ENCODE measurements around the gene AFF2.

AFF2 gene

DNA sequence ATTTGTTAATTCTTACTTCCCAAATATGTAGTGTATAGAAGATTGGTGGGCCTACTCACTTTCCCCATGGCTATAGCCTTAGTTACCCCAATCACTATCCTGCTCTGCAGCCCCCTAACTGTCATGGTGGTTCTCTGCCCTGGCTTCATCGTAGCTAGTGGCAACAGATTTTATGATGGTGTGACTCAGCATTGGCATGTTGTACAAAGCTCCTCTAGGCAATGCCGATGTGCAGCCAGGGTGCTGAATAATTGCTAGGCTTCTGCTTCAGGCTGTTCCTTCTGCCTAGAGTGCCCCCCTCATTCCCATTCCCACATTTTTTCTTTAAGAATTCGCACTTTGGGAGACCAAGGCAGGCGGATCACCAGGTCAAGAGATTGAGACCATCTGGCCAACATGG, 35.2 kb downstream of the AFF2 start:
- Histone ChIP-seq H3K4me1 (ENCODE audit: control insufficient read depth in 1 of 2, insufficient read depth in 1 of 2, low read depth in 1 of 2, low read length in 1 of 2) (no peaks in the 10 kb centered on the region), H3K9me3 (no peaks in the 10 kb centered on the region), H3K36me3 (no peaks in the 10 kb centered on the region), H3K4me3 (ENCODE audit: low read depth in 1 of 2, low read length in 1 of 2) (no peak overlapping the region), H3K27me3 (no peaks in the 10 kb centered on the region), H3K27ac (no peak overlapping the region)
- TF ChIP-seq, protein P1, sequence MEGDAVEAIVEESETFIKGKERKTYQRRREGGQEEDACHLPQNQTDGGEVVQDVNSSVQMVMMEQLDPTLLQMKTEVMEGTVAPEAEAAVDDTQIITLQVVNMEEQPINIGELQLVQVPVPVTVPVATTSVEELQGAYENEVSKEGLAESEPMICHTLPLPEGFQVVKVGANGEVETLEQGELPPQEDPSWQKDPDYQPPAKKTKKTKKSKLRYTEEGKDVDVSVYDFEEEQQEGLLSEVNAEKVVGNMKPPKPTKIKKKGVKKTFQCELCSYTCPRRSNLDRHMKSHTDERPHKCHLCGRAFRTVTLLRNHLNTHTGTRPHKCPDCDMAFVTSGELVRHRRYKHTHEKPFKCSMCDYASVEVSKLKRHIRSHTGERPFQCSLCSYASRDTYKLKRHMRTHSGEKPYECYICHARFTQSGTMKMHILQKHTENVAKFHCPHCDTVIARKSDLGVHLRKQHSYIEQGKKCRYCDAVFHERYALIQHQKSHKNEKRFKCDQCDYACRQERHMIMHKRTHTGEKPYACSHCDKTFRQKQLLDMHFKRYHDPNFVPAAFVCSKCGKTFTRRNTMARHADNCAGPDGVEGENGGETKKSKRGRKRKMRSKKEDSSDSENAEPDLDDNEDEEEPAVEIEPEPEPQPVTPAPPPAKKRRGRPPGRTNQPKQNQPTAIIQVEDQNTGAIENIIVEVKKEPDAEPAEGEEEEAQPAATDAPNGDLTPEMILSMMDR (IDR thresholded peaks at IDR 0.05), result no peak

DNA sequence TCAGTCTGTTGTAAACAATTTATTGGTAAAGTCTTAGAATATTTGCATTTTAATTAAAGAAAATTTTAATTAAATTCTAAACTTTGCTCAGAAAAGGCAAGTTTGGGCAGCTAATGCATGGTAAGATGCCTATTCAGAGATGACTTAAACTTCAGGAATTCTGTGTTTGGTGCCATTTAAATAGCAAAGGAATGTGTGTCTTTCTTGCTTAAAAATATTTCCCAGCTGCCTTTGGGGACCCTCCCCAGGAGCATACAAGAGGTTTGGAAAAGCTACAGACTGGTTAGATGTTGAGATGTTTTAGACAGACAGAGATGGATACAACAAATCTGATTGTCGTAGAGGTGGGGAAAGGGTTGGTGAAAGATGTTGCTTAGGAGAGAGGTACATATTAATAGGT, 36.5 kb downstream of the AFF2 start:
- H3K27me3 ChIP-seq, result no peaks in the 10 kb centered on the region
- no peak overlapping the region for H3K4me3 ChIP-seq (ENCODE audit: low read depth in 1 of 2, low read length in 1 of 2)
- H3K4me1 ChIP-seq (ENCODE audit: control insufficient read depth in 1 of 2, insufficient read depth in 1 of 2, low read depth in 1 of 2, low read length in 1 of 2), result no peaks in the 10 kb centered on the region

DNA sequence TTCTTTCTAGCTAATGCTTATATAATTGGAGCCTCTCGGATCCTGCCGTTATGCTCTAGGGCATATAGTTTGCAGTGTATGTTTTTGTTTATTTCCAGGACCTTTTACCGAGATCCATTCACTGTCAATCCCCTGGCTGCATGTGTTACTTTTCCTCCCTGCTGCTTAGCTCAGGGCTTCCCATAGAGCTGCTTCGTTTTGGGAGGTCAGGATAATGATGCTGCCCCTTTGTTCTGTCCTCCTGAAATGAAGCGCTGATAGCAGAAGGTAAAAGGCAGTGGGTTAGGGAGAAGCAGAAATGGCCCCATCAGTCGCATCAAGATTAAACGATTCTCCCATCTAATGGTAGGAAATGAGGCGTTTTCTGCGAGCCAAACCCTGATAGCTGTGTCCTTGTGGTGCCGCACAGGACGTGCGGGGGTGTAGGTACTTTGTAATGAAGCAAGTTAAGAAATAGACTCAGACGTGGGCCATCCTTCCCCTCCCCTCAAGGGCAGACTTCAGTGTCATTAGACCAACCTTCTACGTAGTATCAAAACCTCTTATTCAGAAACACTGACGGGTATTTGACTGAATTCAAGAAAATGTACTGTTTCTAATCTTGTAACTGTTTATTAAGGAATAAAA, 37.3 kb downstream of the AFF2 start:
- TF ChIP-seq, protein P1 (IDR thresholded peaks at IDR 0.05), result no peak
- H3K9me3 ChIP-seq, result no peaks in the 10 kb centered on the region
- peaks cover 6% of the 10 kb centered on the region in 2 experiments for H3K4me1 ChIP-seq (ENCODE audit: control insufficient read depth in 1 of 2, insufficient read depth in 1 of 2, low read depth in 1 of 2, low read length in 1 of 2)
- no peaks in the 10 kb centered on the region for H3K27me3 ChIP-seq
- no peak overlapping the region for H3K27ac ChIP-seq
- H3K4me3 ChIP-seq (ENCODE audit: low read depth in 1 of 2, low read length in 1 of 2), result no peak overlapping the region
- no peaks in the 10 kb centered on the region for H3K36me3 ChIP-seq

More for the DNA sequence above, 36.5 kb downstream of the AFF2 start:
- Histone ChIP-seq H3K27ac (no peak overlapping the region), H3K36me3 (no peaks in the 10 kb centered on the region), H3K9me3 (no peaks in the 10 kb centered on the region)
- TF ChIP-seq, protein P1 (IDR thresholded peaks at IDR 0.05), result no peak

DNA sequence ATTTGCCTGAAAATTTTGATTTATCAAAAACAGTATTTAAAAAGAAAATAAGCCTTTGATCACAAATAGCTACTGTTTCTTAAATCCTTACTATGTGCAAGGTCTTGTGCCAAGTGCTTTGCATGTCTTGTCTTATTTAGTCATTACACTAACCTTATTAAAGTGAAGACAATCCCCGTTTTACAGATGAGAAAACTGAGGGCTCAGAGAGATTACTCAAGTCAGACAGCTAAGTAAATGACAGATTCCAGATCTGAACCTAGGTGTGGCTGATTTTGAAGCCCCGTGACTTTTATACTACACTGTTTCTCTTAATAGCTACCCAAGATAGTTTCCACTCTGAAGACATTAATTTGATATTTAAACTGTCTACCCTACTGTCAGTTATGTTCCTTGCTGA, 38.2 kb downstream of the AFF2 start:
- Histone ChIP-seq H3K9me3 (no peaks in the 10 kb centered on the region), H3K4me1 (ENCODE audit: control insufficient read depth in 1 of 2, insufficient read depth in 1 of 2, low read depth in 1 of 2, low read length in 1 of 2) (peaks cover 7 to 9% of the 10 kb centered on the region in 2 experiments), H3K4me3 (ENCODE audit: low read depth in 1 of 2, low read length in 1 of 2) (no peak overlapping the region), H3K27me3 (no peaks in the 10 kb centered on the region), H3K36me3 (no peaks in the 10 kb centered on the region), H3K27ac (no peak overlapping the region)
- TF ChIP-seq, protein P1 (IDR thresholded peaks at IDR 0.05), result no peak

DNA sequence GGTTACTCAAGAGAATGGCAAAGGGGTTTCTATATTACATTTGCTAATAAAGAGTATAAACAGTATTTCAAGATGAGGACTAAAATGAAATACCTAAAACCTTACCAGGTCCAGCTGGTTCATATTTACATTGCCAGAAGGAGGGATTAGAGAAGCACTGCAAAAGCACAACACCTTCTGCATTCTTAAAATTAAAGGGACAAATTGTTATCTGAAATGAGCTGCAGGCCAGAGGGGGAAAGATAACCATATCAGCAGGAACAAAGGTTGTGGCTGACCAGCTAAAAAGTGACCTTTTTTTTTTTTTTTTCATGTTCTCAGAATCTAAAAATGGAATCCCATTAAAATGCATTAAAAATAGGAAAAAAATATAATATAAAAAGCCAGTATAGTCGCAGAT, 39.7 kb downstream of the AFF2 start:
- Histone ChIP-seq H3K9me3 (no peaks in the 10 kb centered on the region), H3K36me3 (no peaks in the 10 kb centered on the region), H3K27ac (no peak overlapping the region), H3K4me3 (ENCODE audit: low read depth in 1 of 2, low read length in 1 of 2) (no peak overlapping the region), H3K4me1 (ENCODE audit: control insufficient read depth in 1 of 2, insufficient read depth in 1 of 2, low read depth in 1 of 2, low read length in 1 of 2) (peaks cover 7 to 9% of the 10 kb centered on the region in 2 experiments), H3K27me3 (no peaks in the 10 kb centered on the region)
- TF ChIP-seq, protein P1 (IDR thresholded peaks at IDR 0.05), result no peak
